ENCODE measurements around the gene TUBB2B.

TUBB2B gene

GRCh38 chr6:3258201-3258600 lies 30.7 kb upstream of the TUBB2B start:
- Histone ChIP-seq H3K4me3 (ENCODE audit: insufficient read length, low read depth) (no peak overlapping the region), H3K27me3 (ENCODE audit: insufficient read depth, insufficient read length) (no peaks in the 10 kb centered on the region)

GRCh38 chr6:3253597-3253961 lies 26.1 kb upstream of the TUBB2B start:
- TF ChIP-seq ZNF274 (IDR thresholded peaks at IDR 0.05; ENCODE audit: low read depth, low read length) (no peak), SUZ12 (IDR thresholded peaks at IDR 0.05; ENCODE audit: extremely low read depth, insufficient read depth, insufficient read length) (no peak), YY1 (IDR thresholded peaks at IDR 0.05; ENCODE audit: insufficient read depth, insufficient read length) (no peak)
- peaks cover 2% of the 10 kb centered on the region for H3K27me3 ChIP-seq (ENCODE audit: insufficient read depth, insufficient read length)
- H3K4me3 ChIP-seq (ENCODE audit: insufficient read length, low read depth), result no peak overlapping the region
- H3K9ac ChIP-seq (ENCODE audit: insufficient read length, low read depth), result no peak overlapping the region
- H3K4me1 ChIP-seq (ENCODE audit: insufficient read depth, insufficient read length), result peaks cover 5% of the 10 kb centered on the region
- no peak for DNase-seq (ENCODE audit: low read depth, low spot score)
- H3K9me3 ChIP-seq (ENCODE audit: insufficient read depth, low read length), result no peaks in the 10 kb centered on the region; the same call in 1 of the 2 replicates
- H3K36me3 ChIP-seq (ENCODE audit: insufficient read depth, insufficient read length, low read length), result no peaks in the 10 kb centered on the region

More at GRCh38 chr6:3258201-3258600, 30.7 kb upstream of the TUBB2B start:
- H3K4me1 ChIP-seq (ENCODE audit: insufficient read depth, insufficient read length), result peaks cover 9% of the 10 kb centered on the region
- no peak for DNase-seq (ENCODE audit: low read depth, low spot score)
- no peak for TF ChIP-seq ZNF274 (IDR thresholded peaks at IDR 0.05; ENCODE audit: low read depth, low read length)
- TF ChIP-seq YY1 (IDR thresholded peaks at IDR 0.05; ENCODE audit: insufficient read depth, insufficient read length), result no peak
- no peak for TF ChIP-seq SUZ12 (IDR thresholded peaks at IDR 0.05; ENCODE audit: extremely low read depth, insufficient read depth, insufficient read length)
- no peaks in the 10 kb centered on the region; the same call in 1 of the 2 replicates for H3K9me3 ChIP-seq (ENCODE audit: insufficient read depth, low read length)
- H3K9ac ChIP-seq (ENCODE audit: insufficient read length, low read depth), result no peak overlapping the region
- H3K36me3 ChIP-seq (ENCODE audit: insufficient read depth, insufficient read length, low read length), result peaks cover 24% of the 10 kb centered on the region

GRCh38 chr6:3252861-3253596 lies 25.6 kb upstream of the TUBB2B start:
- no peaks in the 10 kb centered on the region for H3K36me3 ChIP-seq (ENCODE audit: insufficient read depth, insufficient read length, low read length)
- H3K4me1 ChIP-seq (ENCODE audit: insufficient read depth, insufficient read length), result peaks cover 5% of the 10 kb centered on the region
- no peak for DNase-seq (ENCODE audit: low read depth, low spot score)
- H3K27me3 ChIP-seq (ENCODE audit: insufficient read depth, insufficient read length), result peaks cover 2% of the 10 kb centered on the region
- H3K4me3 ChIP-seq (ENCODE audit: insufficient read length, low read depth), result no peak overlapping the region
- no peaks in the 10 kb centered on the region; the same call in 1 of the 2 replicates for H3K9me3 ChIP-seq (ENCODE audit: insufficient read depth, low read length)
- no peak for TF ChIP-seq SUZ12 (IDR thresholded peaks at IDR 0.05; ENCODE audit: extremely low read depth, insufficient read depth, insufficient read length)
- no peak overlapping the region for H3K9ac ChIP-seq (ENCODE audit: insufficient read length, low read depth)

- Histone ChIP-seq H3K9ac (ENCODE audit: insufficient read length, low read depth) (no peak overlapping the region), H3K4me3 (ENCODE audit: insufficient read length, low read depth) (no peak overlapping the region), H3K27me3 (ENCODE audit: insufficient read depth, insufficient read length) (peaks cover 2% of the 10 kb centered on the region), H3K4me1 (ENCODE audit: insufficient read depth, insufficient read length) (peaks cover 5% of the 10 kb centered on the region), H3K9me3 (ENCODE audit: insufficient read depth, low read length) (no peaks in the 10 kb centered on the region; the same call in 1 of the 2 replicates), H3K36me3 (ENCODE audit: insufficient read depth, insufficient read length, low read length) (no peaks in the 10 kb centered on the region)
- TF ChIP-seq YY1 (IDR thresholded peaks at IDR 0.05; ENCODE audit: insufficient read depth, insufficient read length), result no peak
- TF ChIP-seq ZNF274 (IDR thresholded peaks at IDR 0.05; ENCODE audit: low read depth, low read length), result no peak
- TF ChIP-seq SUZ12 (IDR thresholded peaks at IDR 0.05; ENCODE audit: extremely low read depth, insufficient read depth, insufficient read length), result no peak
- no peak for DNase-seq (ENCODE audit: low read depth, low spot score)
These were observed 24.9 kb upstream of the TUBB2B start for GRCh38 chr6:3252369-3252768.

- TF ChIP-seq SUZ12 (IDR thresholded peaks at IDR 0.05; ENCODE audit: extremely low read depth, insufficient read depth, insufficient read length) (no peak), YY1 (IDR thresholded peaks at IDR 0.05; ENCODE audit: insufficient read depth, insufficient read length) (no peak), ZNF274 (IDR thresholded peaks at IDR 0.05; ENCODE audit: low read depth, low read length) (no peak)
- no peaks in the 10 kb centered on the region for H3K36me3 ChIP-seq (ENCODE audit: insufficient read depth, insufficient read length, low read length)
- peaks cover 2% of the 10 kb centered on the region for H3K27me3 ChIP-seq (ENCODE audit: insufficient read depth, insufficient read length)
- no peak overlapping the region for H3K4me3 ChIP-seq (ENCODE audit: insufficient read length, low read depth)
- H3K9me3 ChIP-seq (ENCODE audit: insufficient read depth, low read length), result no peaks in the 10 kb centered on the region; the same call in 1 of the 2 replicates
- peaks cover 5% of the 10 kb centered on the region for H3K4me1 ChIP-seq (ENCODE audit: insufficient read depth, insufficient read length)
- no peak overlapping the region for H3K9ac ChIP-seq (ENCODE audit: insufficient read length, low read depth)
- peak; percentile 75 for DNase-seq (ENCODE audit: low read depth, low spot score)
These were observed 24.2 kb upstream of the TUBB2B start for GRCh38 chr6:3251462-3252314.

- H3K4me3 ChIP-seq (ENCODE audit: insufficient read length, low read depth), result no peak overlapping the region
- peak overlapping the region; percentile 9 for H3K9ac ChIP-seq (ENCODE audit: insufficient read length, low read depth)
- no peaks in the 10 kb centered on the region for H3K36me3 ChIP-seq (ENCODE audit: insufficient read depth, insufficient read length, low read length)
- no peak for TF ChIP-seq ZNF274 (IDR thresholded peaks at IDR 0.05; ENCODE audit: low read depth, low read length)
- TF ChIP-seq YY1 (IDR thresholded peaks at IDR 0.05; ENCODE audit: insufficient read depth, insufficient read length), result no peak
- no peak for TF ChIP-seq SUZ12 (IDR thresholded peaks at IDR 0.05; ENCODE audit: extremely low read depth, insufficient read depth, insufficient read length)
- H3K9me3 ChIP-seq (ENCODE audit: insufficient read depth, low read length), result no peaks in the 10 kb centered on the region; the same call in 1 of the 2 replicates
- DNase-seq (ENCODE audit: low read depth, low spot score), result no peak
- H3K4me1 ChIP-seq (ENCODE audit: insufficient read depth, insufficient read length), result peaks cover 5% of the 10 kb centered on the region
- peaks cover 2% of the 10 kb centered on the region for H3K27me3 ChIP-seq (ENCODE audit: insufficient read depth, insufficient read length)
These were observed 22.8 kb upstream of the TUBB2B start for GRCh38 chr6:3250231-3250675.

- no peaks in the 10 kb centered on the region for H3K36me3 ChIP-seq (ENCODE audit: insufficient read depth, insufficient read length, low read length)
- no peaks in the 10 kb centered on the region; the same call in 1 of the 2 replicates for H3K9me3 ChIP-seq (ENCODE audit: insufficient read depth, low read length)
- H3K4me3 ChIP-seq (ENCODE audit: insufficient read length, low read depth), result no peak overlapping the region
- H3K4me1 ChIP-seq (ENCODE audit: insufficient read depth, insufficient read length), result peaks cover 5% of the 10 kb centered on the region
- no peak overlapping the region for H3K9ac ChIP-seq (ENCODE audit: insufficient read length, low read depth)
- peaks cover 2% of the 10 kb centered on the region for H3K27me3 ChIP-seq (ENCODE audit: insufficient read depth, insufficient read length)
- DNase-seq (ENCODE audit: low read depth, low spot score), result no peak
- no peak for TF ChIP-seq YY1 (IDR thresholded peaks at IDR 0.05; ENCODE audit: insufficient read depth, insufficient read length)
- TF ChIP-seq ZNF274 (IDR thresholded peaks at IDR 0.05; ENCODE audit: low read depth, low read length), result no peak
- no peak for TF ChIP-seq SUZ12 (IDR thresholded peaks at IDR 0.05; ENCODE audit: extremely low read depth, insufficient read depth, insufficient read length)
These were observed 22.4 kb upstream of the TUBB2B start for GRCh38 chr6:3249821-3250220.

Data from NT2/D1 (cell line).